Panc1 (cell line): Measurements from ENCODE around the gene G0S2.

Experiments used
- POLR2AphosphoS5 ChIP-seq: IDR thresholded peaks from 2 replicates; pipeline ENCODE4 v1.6.1; 2012; ENCODE audit warnings: mild to moderate bottlenecking, low read depth, low read length, moderate library complexity
- SIN3A ChIP-seq: IDR thresholded peaks from 2 replicates; pipeline ENCODE4 v1.6.1; 2012; ENCODE audit warnings: low read depth, mild to moderate bottlenecking, low read length, moderate library complexity, borderline replicate concordance; ENCODE audit not compliant: insufficient read depth
- TF ChIP-seq, protein P1 (sequence below): fragments of 450-650 bp; IDR thresholded peaks from 2 replicates; pipeline ENCODE4 v1.5.1; 2017; ENCODE audit warnings: mild to moderate bottlenecking
- TF ChIP-seq, protein P2 (sequence below), 2 experiments: IDR thresholded peaks; 2 replicates each; pipeline ENCODE4 v1.6.1; 2011 to 2012; ENCODE audit warnings: low read depth in 2 of 2, control low read depth in 1 of 2, low read length in 1 of 2, mild to moderate bottlenecking in 1 of 2, moderate library complexity in 1 of 2; ENCODE audit not compliant: insufficient read depth in 1 of 2

DNA sequence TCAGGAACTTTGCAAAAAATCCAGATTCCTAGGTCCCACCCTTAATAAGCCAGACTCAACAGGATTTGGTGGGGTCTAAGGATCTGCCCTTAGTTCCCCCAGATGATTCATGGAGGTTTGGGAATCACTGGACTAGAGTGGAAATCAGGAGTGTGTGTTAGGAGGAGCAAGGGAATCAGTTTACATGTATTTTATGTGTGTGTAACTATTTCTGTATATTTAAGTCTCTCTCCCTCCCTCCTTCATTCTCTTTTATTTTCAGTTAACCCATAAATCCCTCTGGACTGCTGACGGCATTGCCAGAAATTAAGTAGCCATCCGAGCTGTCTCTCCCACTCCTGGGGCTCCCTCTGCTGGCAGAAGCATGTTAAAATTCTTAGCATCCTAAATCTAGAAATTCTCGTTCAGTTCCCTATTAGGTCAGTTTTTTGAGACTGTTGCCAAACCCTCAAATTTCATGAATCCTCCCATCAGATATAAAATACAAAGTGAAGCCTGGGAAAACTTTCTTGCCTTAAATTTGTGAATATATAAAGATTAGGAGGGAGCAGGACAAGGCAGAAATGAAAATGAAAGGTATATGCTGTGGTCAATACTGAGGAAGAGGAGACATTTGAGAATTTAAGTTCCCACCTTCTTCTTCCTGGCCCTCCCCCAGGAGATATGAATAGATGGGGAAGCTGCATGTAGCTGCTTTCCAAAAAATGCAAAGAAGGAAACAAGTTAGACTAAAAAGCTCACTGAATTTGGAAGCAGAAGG, 17.7 kb downstream of the G0S2 start:
- TF ChIP-seq, protein P1, sequence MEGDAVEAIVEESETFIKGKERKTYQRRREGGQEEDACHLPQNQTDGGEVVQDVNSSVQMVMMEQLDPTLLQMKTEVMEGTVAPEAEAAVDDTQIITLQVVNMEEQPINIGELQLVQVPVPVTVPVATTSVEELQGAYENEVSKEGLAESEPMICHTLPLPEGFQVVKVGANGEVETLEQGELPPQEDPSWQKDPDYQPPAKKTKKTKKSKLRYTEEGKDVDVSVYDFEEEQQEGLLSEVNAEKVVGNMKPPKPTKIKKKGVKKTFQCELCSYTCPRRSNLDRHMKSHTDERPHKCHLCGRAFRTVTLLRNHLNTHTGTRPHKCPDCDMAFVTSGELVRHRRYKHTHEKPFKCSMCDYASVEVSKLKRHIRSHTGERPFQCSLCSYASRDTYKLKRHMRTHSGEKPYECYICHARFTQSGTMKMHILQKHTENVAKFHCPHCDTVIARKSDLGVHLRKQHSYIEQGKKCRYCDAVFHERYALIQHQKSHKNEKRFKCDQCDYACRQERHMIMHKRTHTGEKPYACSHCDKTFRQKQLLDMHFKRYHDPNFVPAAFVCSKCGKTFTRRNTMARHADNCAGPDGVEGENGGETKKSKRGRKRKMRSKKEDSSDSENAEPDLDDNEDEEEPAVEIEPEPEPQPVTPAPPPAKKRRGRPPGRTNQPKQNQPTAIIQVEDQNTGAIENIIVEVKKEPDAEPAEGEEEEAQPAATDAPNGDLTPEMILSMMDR, result peak; percentile 91
- TF ChIP-seq POLR2AphosphoS5, result no peak
- TF ChIP-seq, protein P2, sequence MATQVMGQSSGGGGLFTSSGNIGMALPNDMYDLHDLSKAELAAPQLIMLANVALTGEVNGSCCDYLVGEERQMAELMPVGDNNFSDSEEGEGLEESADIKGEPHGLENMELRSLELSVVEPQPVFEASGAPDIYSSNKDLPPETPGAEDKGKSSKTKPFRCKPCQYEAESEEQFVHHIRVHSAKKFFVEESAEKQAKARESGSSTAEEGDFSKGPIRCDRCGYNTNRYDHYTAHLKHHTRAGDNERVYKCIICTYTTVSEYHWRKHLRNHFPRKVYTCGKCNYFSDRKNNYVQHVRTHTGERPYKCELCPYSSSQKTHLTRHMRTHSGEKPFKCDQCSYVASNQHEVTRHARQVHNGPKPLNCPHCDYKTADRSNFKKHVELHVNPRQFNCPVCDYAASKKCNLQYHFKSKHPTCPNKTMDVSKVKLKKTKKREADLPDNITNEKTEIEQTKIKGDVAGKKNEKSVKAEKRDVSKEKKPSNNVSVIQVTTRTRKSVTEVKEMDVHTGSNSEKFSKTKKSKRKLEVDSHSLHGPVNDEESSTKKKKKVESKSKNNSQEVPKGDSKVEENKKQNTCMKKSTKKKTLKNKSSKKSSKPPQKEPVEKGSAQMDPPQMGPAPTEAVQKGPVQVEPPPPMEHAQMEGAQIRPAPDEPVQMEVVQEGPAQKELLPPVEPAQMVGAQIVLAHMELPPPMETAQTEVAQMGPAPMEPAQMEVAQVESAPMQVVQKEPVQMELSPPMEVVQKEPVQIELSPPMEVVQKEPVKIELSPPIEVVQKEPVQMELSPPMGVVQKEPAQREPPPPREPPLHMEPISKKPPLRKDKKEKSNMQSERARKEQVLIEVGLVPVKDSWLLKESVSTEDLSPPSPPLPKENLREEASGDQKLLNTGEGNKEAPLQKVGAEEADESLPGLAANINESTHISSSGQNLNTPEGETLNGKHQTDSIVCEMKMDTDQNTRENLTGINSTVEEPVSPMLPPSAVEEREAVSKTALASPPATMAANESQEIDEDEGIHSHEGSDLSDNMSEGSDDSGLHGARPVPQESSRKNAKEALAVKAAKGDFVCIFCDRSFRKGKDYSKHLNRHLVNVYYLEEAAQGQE (IDR thresholded peaks at IDR 0.05; ENCODE audit: insufficient read depth in 1 of 2, low read depth in 2 of 2, low read length in 1 of 2), result no peak
- no peak for TF ChIP-seq SIN3A
